ENCODE results near the gene MFNG.

GRCh38 chr22:37522482-37522881 lies 36.3 kb upstream of the MFNG start:
- TF ChIP-seq POLR2A (IDR thresholded peaks at IDR 0.05; ENCODE audit: extremely low read depth, insufficient read length) (no peak), MAX (IDR thresholded peaks at IDR 0.05; ENCODE audit: low read depth, low read length) (no peak), CTCF (IDR thresholded peaks at IDR 0.05; ENCODE audit: low read depth, low read length) (no peak), MYC (IDR thresholded peaks at IDR 0.05; ENCODE audit: low read depth, low read length) (no peak)

All from NB4 (cell line).